SW480 (cell line): ENCODE measurements around the gene DNAH3.
"Not testable (repeated sequence)": the region's sequence is repeated elsewhere in the genome, so short reads cannot be mapped to it uniquely, and the experiment has no call there.

ENCODE experiments used
- DNase-seq: peaks from one replicate; pipeline ENCODE4 v3.0.0-alpha.2; 2016; ENCODE audit warnings: low spot score

The DNAH3 gene

GRCh38 chr16:20942256-20942655 is 208.4 kb downstream of the DNAH3 start:
- peak; percentile 54 for DNase-seq

GRCh38 chr16:20941636-20941926 is 209.1 kb downstream of the DNAH3 start:
- DNase-seq, result no peak

GRCh38 chr16:20940871-20941635 is 209.6 kb downstream of the DNAH3 start:
- peak; percentile 72 for DNase-seq

GRCh38 chr16:20939611-20940010 is 211.0 kb downstream of the DNAH3 start:
- no peak for DNase-seq

GRCh38 chr16:20938426-20938825 is 212.2 kb downstream of the DNAH3 start:
- DNase-seq, result peak; percentile 51

- peak; percentile 99 for DNase-seq
Measured at GRCh38 chr16:20937736-20938135, 212.9 kb downstream of the DNAH3 start.

- DNase-seq, result no peak
Measured at GRCh38 chr16:20933589-20933988, 217.1 kb downstream of the DNAH3 start.

GRCh38 chr16:20931066-20931600 is 219.5 kb downstream of the DNAH3 start:
- DNase-seq, result no peak

- DNase-seq, result no peak
Measured at GRCh38 chr16:20930365-20930690, 220.3 kb downstream of the DNAH3 start.

GRCh38 chr16:20929676-20930364 is 220.8 kb downstream of the DNAH3 start:
- DNase-seq, result not testable (repeated sequence)

- no peak for DNase-seq
Measured at GRCh38 chr16:20928774-20929411, 221.8 kb downstream of the DNAH3 start.

GRCh38 chr16:20925751-20926150 is 224.9 kb downstream of the DNAH3 start:
- DNase-seq, result no peak

- DNase-seq, result no peak
Measured at GRCh38 chr16:20923876-20924275, 226.8 kb downstream of the DNAH3 start.

- no peak for DNase-seq
Measured at GRCh38 chr16:20920799-20921198, 229.8 kb downstream of the DNAH3 start.

- DNase-seq, result no peak
Measured at GRCh38 chr16:20920091-20920490, 230.6 kb downstream of the DNAH3 start.

GRCh38 chr16:20918486-20919239 is 232.0 kb downstream of the DNAH3 start:
- peak; percentile 90 for DNase-seq

GRCh38 chr16:20916942-20917341 is 233.7 kb downstream of the DNAH3 start:
- no peak for DNase-seq

GRCh38 chr16:20916289-20916688 is 234.4 kb downstream of the DNAH3 start:
- DNase-seq, result no peak

GRCh38 chr16:20911361-20911760 is 239.3 kb downstream of the DNAH3 start:
- no peak for DNase-seq

- DNase-seq, result no peak
Measured at GRCh38 chr16:20910781-20911321, 239.8 kb downstream of the DNAH3 start.

- DNase-seq, result peak; percentile 55
Measured at GRCh38 chr16:20906341-20907255, 244.0 kb downstream of the DNAH3 start.
